Astrocyte (in vitro differentiated cells and primary cell): ENCODE results near the gene RNF167.

Experiments used
- CTCF ChIP-seq: IDR thresholded peaks from 2 replicates; pipeline ENCODE4 v1.5.1; 2011; ENCODE audit warnings: low read depth, mild to moderate bottlenecking, inconsistent platforms, low read length, moderate library complexity; ENCODE audit not compliant: insufficient read depth
- EZH2 ChIP-seq: IDR thresholded peaks from 2 replicates; pipeline ENCODE4 v1.6.1; 2012; ENCODE audit warnings: mild to moderate bottlenecking, low read length, inconsistent platforms; ENCODE audit not compliant: insufficient read depth

GRCh38 chr17:4901108-4901647 is 38.9 kb upstream of the RNF167 start:
- TF ChIP-seq CTCF (no peak), EZH2 (no peak)
